Lung (tissue), 12 donors: ENCODE results near the gene GAPDH. TPM values are rescaled to one million over a fixed set of nuclear protein-coding genes. Genes with fewer than 3 reads are reported as not detected.

Experiments
- ATAC-seq: fragments of 200-7000 bp; cut with Tn5 transposase; one replicate; pipeline ENCODE4 v1.9.1; 2020; ENCODE audit warnings: moderate number of reproducible peaks; ENCODE audit not compliant: insufficient read depth, low FRiP score
- DNase-seq, 3 donors: peaks; one replicate each; pipeline ENCODE4 v3.0.0-alpha.2; 2013 to 2017
- H3K27ac ChIP-seq, 2 donors: one replicate each; pipeline ENCODE4 v1.5.1; 2013; ENCODE audit warnings: mild to moderate bottlenecking in 2 of 2, moderate library complexity in 2 of 2, control low read depth in 1 of 2, inconsistent platforms in 1 of 2, low read depth in 1 of 2, low read length in 1 of 2
- H3K27me3 ChIP-seq, 3 donors: one replicate each; pipeline ENCODE4 v1.5.1; 2013; ENCODE audit warnings: low read length in 2 of 3; ENCODE audit not compliant: control insufficient read depth in 3 of 3, insufficient read depth in 3 of 3
- H3K36me3 ChIP-seq, 4 donors: one replicate each; pipeline ENCODE4 v1.5.1; 2013; ENCODE audit warnings: low read length in 4 of 4, mild to moderate bottlenecking in 1 of 4, moderate library complexity in 1 of 4; ENCODE audit not compliant: control insufficient read depth in 4 of 4, insufficient read depth in 4 of 4
- H3K4me1 ChIP-seq, 5 donors: one replicate each; pipeline ENCODE4 v1.5.1; 2013; ENCODE audit warnings: low read length in 5 of 5, mild to moderate bottlenecking in 2 of 5, moderate library complexity in 1 of 5; ENCODE audit not compliant: control insufficient read depth in 5 of 5, insufficient read depth in 5 of 5
- H3K4me3 ChIP-seq: one replicate; pipeline ENCODE4 v1.5.1; 2013; ENCODE audit warnings: mild to moderate bottlenecking, control low read depth, moderate library complexity
- H3K9ac ChIP-seq, 2 donors: one replicate each; pipeline ENCODE4 v1.5.1; 2013; ENCODE audit warnings: low read length in 2 of 2, control low read depth in 1 of 2; ENCODE audit not compliant: insufficient read depth in 1 of 2
- H3K9me3 ChIP-seq, 4 donors: one replicate each; pipeline ENCODE4 v1.5.1; 2013; ENCODE audit warnings: low read length in 3 of 4, mild to moderate bottlenecking in 1 of 4, moderate library complexity in 1 of 4; ENCODE audit not compliant: control insufficient read depth in 4 of 4, insufficient read depth in 3 of 4
- WGBS, 2 donors: extraction: QIAGEN DNeasy Blood & Tissue Kit; methylation state at CpG; one replicate each; pipeline ENCODE4 v1.1.7; 2013; 5-methylcytosine and 5-hydroxymethylcytosine counted together
- polyA plus RNA-seq, 2 donors: library from polyadenylated mRNA; stranded (reverse); fragments of 200-250 nt; gene quantifications; one replicate each; pipeline ENCODE4 v1.2.1, GENCODE V29; 2013
- total RNA-seq, 2 donors: library from RNA; depleted of rRNA in 1 of 2; stranded (reverse); fragments of >200 nt in 1 of 2; gene quantifications; one replicate each; pipeline ENCODE4 v1.2.1, GENCODE V29; 2014 to 2021
- TF ChIP-seq, protein P1 (sequence below): IDR thresholded peaks from 2 replicates; pipeline ENCODE4 v1.5.1; 2012; ENCODE audit warnings: mild to moderate bottlenecking; ENCODE audit errors: control extremely low read depth, extremely low read depth
- donor health status: control.
- donor health status: control.
- donor health status: Bipolar disorder and iron deficiency.
- donor health status: healthy.
- donor health status: DM: yes; HTN: yes; CAD: no.

The GAPDH gene
- total and polyA plus RNA-seq, 4 donors, result 843 to 3,540 (median 1,694) TPM

DNA sequence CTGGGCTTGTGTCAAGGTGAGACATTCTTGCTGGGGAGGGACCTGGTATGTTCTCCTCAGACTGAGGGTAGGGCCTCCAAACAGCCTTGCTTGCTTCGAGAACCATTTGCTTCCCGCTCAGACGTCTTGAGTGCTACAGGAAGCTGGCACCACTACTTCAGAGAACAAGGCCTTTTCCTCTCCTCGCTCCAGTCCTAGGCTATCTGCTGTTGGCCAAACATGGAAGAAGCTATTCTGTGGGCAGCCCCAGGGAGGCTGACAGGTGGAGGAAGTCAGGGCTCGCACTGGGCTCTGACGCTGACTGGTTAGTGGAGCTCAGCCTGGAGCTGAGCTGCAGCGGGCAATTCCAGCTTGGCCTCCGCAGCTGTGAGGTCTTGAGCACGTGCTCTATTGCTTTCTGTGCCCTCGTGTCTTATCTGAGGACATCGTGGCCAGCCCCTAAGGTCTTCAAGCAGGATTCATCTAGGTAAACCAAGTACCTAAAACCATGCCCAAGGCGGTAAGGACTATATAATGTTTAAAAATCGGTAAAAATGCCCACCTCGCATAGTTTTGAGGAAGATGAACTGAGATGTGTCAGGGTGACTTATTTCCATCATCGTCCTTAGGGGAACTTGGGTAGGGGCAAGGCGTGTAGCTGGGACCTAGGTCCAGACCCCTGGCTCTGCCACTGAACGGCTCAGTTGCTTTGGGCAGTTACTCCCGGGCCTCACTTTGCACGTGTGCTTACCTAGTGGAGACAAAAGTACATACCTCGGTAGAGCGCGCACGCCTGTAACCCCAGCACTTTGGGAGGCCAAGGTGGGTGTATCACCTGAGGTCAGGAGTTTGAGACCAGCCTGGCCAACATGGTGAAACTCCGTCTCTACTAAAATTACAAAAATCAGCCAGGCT is 4.3 kb downstream of the GAPDH start:
- DNase-seq (peak in 1 of 3 donors; percentile 4), ATAC-seq (no peak)
- peaks cover 0 to 35% (median 19%) of the 10 kb centered on the region in 4 donors for H3K36me3 ChIP-seq
- H3K4me1 ChIP-seq, result peaks cover 0 to 40% (median 12%) of the 10 kb centered on the region in 5 donors
- TF ChIP-seq, protein P1, sequence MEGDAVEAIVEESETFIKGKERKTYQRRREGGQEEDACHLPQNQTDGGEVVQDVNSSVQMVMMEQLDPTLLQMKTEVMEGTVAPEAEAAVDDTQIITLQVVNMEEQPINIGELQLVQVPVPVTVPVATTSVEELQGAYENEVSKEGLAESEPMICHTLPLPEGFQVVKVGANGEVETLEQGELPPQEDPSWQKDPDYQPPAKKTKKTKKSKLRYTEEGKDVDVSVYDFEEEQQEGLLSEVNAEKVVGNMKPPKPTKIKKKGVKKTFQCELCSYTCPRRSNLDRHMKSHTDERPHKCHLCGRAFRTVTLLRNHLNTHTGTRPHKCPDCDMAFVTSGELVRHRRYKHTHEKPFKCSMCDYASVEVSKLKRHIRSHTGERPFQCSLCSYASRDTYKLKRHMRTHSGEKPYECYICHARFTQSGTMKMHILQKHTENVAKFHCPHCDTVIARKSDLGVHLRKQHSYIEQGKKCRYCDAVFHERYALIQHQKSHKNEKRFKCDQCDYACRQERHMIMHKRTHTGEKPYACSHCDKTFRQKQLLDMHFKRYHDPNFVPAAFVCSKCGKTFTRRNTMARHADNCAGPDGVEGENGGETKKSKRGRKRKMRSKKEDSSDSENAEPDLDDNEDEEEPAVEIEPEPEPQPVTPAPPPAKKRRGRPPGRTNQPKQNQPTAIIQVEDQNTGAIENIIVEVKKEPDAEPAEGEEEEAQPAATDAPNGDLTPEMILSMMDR, result no peak
- H3K27ac ChIP-seq, result peak overlapping the region in 1 of 2 donors; percentile 37
- H3K9ac ChIP-seq, result no peak overlapping the region
- 65 to 69% methylated on average over 24 of the region's 24 CpGs for WGBS, 2 donors
- H3K9me3 ChIP-seq, result no peaks in the 10 kb centered on the region
- H3K27me3 ChIP-seq, result no peaks in the 10 kb centered on the region
- H3K4me3 ChIP-seq, result no peak overlapping the region

DNA sequence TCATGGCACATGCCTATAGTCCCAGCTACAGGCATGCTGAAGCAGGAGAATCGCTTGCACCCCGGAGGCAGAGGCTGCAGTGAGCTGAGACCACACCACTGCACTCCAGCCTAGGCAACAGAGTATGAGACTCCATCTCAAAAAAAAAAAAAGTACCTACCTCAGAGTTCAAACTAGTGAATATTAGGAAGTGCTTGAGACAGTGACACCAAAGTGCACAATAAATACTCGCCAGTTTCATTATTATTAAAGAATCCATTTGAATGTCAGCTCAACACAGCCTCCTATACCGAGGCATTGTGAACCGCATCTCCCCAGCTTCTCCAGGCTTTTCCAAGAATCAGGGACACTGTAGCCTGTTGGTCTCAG is 5.0 kb downstream of the GAPDH start:
- peak overlapping the region in 1 of 2 donors; percentile 74 for H3K27ac ChIP-seq
- no peaks in the 10 kb centered on the region for H3K9me3 ChIP-seq
- 87 to 88% methylated on average over 5 of the region's 5 CpGs for WGBS, 2 donors
- H3K4me3 ChIP-seq, result no peak overlapping the region
- H3K9ac ChIP-seq, result no peak overlapping the region
- no peaks in the 10 kb centered on the region for H3K27me3 ChIP-seq
- H3K4me1 ChIP-seq, result peaks cover 0 to 40% (median 12%) of the 10 kb centered on the region in 5 donors
- TF ChIP-seq, protein P1, result no peak
- DNase-seq, result no peak
- no peak for ATAC-seq
- peaks cover 0 to 35% (median 19%) of the 10 kb centered on the region in 4 donors for H3K36me3 ChIP-seq

DNA sequence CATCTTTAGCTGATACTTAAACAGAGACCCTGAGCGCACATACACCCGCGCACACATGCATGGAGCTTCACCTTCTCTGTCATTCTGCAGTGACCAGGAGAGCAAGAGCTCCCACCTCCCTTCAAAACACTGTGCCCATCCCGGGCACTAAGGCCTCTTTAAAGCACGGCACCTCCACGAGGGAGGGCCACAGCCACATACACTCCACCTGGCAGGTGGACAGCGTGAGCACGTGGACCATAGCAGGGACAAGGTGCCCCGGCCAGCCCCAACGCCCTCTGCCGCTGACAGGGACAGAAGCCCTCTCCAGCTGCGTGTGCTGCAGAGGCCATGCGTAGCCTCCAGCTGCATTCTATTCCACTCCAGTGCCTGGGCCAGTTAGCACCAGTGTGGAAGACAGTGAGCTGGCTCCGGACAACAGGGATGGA is 5.4 kb downstream of the GAPDH start:
- 76 to 84% methylated on average over 14 of the region's 14 CpGs for WGBS, 2 donors
- Histone ChIP-seq H3K4me1 (peaks cover 0 to 40% (median 12%) of the 10 kb centered on the region in 5 donors), H3K27ac (peak overlapping the region in 1 of 2 donors; percentile 74), H3K36me3 (peaks cover 0 to 37% (median 22%) of the 10 kb centered on the region in 4 donors), H3K4me3 (no peak overlapping the region), H3K9me3 (no peaks in the 10 kb centered on the region), H3K9ac (no peak overlapping the region), H3K27me3 (no peaks in the 10 kb centered on the region)
- ATAC-seq (no peak), DNase-seq (peak in 1 of 3 donors; percentile 5)
- TF ChIP-seq, protein P1, result no peak
